B cell (primary cell): ENCODE data around the gene ESRRA.

Experiments used
- EZH2 ChIP-seq: IDR thresholded peaks from 2 replicates; pipeline ENCODE4 v1.6.1; 2012; ENCODE audit warnings: borderline replicate concordance, low read depth, mild to moderate bottlenecking, moderate library complexity, low read length; ENCODE audit not compliant: insufficient read depth, poor library complexity, severe bottlenecking
- TF ChIP-seq, protein P1 (sequence below): fragments of 200-600 bp; IDR thresholded peaks from one replicate; pipeline ENCODE4 v1.8.0; 2022; ENCODE audit warnings: antibody characterized with exemption, mild to moderate bottlenecking

GRCh38 chr11:64275031-64275800 lies 30.1 kb upstream of the ESRRA start:
- TF ChIP-seq, protein P1, sequence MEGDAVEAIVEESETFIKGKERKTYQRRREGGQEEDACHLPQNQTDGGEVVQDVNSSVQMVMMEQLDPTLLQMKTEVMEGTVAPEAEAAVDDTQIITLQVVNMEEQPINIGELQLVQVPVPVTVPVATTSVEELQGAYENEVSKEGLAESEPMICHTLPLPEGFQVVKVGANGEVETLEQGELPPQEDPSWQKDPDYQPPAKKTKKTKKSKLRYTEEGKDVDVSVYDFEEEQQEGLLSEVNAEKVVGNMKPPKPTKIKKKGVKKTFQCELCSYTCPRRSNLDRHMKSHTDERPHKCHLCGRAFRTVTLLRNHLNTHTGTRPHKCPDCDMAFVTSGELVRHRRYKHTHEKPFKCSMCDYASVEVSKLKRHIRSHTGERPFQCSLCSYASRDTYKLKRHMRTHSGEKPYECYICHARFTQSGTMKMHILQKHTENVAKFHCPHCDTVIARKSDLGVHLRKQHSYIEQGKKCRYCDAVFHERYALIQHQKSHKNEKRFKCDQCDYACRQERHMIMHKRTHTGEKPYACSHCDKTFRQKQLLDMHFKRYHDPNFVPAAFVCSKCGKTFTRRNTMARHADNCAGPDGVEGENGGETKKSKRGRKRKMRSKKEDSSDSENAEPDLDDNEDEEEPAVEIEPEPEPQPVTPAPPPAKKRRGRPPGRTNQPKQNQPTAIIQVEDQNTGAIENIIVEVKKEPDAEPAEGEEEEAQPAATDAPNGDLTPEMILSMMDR: no peak
- TF ChIP-seq EZH2: no peak
